Ishikawa (cell line): ENCODE data around the gene S100A14.

ENCODE experiments used
- CEBPB ChIP-seq: IDR thresholded peaks from 2 replicates; pipeline ENCODE4 v1.6.1; 2012
- CREB1 ChIP-seq: IDR thresholded peaks from 2 replicates; pipeline ENCODE4 v1.6.1; 2012; ENCODE audit warnings: low read depth
- EP300 ChIP-seq: IDR thresholded peaks from 2 replicates; pipeline ENCODE4 v1.6.1; 2012; ENCODE audit warnings: borderline replicate concordance
- RAD21 ChIP-seq: IDR thresholded peaks from 2 replicates; pipeline ENCODE4 v1.6.1; 2012; ENCODE audit warnings: low read depth
- TAF1 ChIP-seq: IDR thresholded peaks from 2 replicates; pipeline ENCODE4 v1.6.1; 2012; ENCODE audit warnings: low read depth, mild to moderate bottlenecking
- TEAD4 ChIP-seq: IDR thresholded peaks from 2 replicates; pipeline ENCODE4 v1.6.1; 2012
- YY1 ChIP-seq: IDR thresholded peaks from 2 replicates; pipeline ENCODE4 v1.6.1; 2012; ENCODE audit warnings: low read depth
- ZBTB7A ChIP-seq: IDR thresholded peaks from 2 replicates; pipeline ENCODE4 v1.6.1; 2012; ENCODE audit warnings: low read depth
- TF ChIP-seq, protein P1 (sequence below): IDR thresholded peaks from 2 replicates; pipeline ENCODE4 v1.6.1; 2012

DNA sequence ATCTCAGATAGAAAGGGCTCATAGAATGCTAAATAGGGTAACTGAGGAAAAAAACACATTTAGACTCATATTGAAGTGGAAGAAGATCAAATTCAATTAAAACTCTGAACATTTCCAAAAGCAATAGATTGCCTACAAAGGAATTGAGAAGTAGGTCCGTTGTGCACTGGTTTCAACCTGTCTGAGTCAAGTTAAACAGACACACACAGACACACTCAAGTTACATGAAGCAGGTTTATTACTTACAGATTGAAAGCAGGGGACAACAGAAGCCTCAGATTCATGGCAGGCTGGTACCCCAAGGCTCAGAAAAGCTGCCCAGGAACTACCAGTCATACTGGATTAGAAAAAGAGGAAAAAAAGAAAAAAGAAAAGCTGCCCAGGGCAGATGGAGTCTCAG lies 29.8 kb downstream of the S100A14 start:
- TF ChIP-seq TEAD4 (no peak), EP300 (no peak), TAF1 (no peak), RAD21 (no peak), YY1 (no peak), ZBTB7A (no peak), CREB1 (no peak), CEBPB (no peak)
- TF ChIP-seq, protein P1, sequence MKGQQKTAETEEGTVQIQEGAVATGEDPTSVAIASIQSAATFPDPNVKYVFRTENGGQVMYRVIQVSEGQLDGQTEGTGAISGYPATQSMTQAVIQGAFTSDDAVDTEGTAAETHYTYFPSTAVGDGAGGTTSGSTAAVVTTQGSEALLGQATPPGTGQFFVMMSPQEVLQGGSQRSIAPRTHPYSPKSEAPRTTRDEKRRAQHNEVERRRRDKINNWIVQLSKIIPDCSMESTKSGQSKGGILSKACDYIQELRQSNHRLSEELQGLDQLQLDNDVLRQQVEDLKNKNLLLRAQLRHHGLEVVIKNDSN: no peak
